Esophagus squamous epithelium (tissue), 5 donors: ENCODE measurements around the gene MRPL48. TPM values are rescaled to one million over a fixed set of nuclear protein-coding genes. Genes with fewer than 3 reads are reported as not detected.

Experiments used
- DNase-seq: peaks from one replicate; lab custom pipeline; 2025; lab: John Stamatoyannopoulos, UW
- H3K27ac ChIP-seq, 4 donors: fragments of 200-600 bp; sonication (generic); one replicate each; pipeline ENCODE4 v1.5.1; 2016 to 2019; ENCODE audit warnings: mild to moderate bottlenecking in 1 of 4
- H3K27me3 ChIP-seq, 4 donors: fragments of 200-600 bp; sonication (generic); 1 replicate in 3 of 4; 2 replicates in 1 of 4; pipeline versions ENCODE4 v1.5.1 to v1.6.0; 2017 to 2021; ENCODE audit warnings: antibody characterized with exemption in 1 of 4
- H3K36me3 ChIP-seq, 3 donors: fragments of 200-600 bp; sonication (generic); one replicate each; pipeline ENCODE4 v1.5.1; 2016 to 2019
- H3K4me1 ChIP-seq, 3 donors: fragments of 200-600 bp; sonication (generic); one replicate each; pipeline ENCODE4 v1.5.1; 2017 to 2019
- H3K4me3 ChIP-seq, 4 donors: fragments of 200-600 bp; sonication (generic); 1 replicate in 3 of 4; 2 replicates in 1 of 4; pipeline ENCODE4 v1.5.1; 2016 to 2019; ENCODE audit warnings: mild to moderate bottlenecking in 2 of 4, moderate library complexity in 1 of 4
- H3K9me3 ChIP-seq, 3 donors: fragments of 200-600 bp; sonication (generic); one replicate each; pipeline ENCODE4 v1.5.1; 2016 to 2019
- POLR2A ChIP-seq, 4 donors: fragments of 450-650 bp; IDR thresholded peaks; one replicate each; pipeline ENCODE4 v1.6.1; 2017; ENCODE audit warnings: antibody characterized with exemption in 4 of 4, mild to moderate bottlenecking in 4 of 4, moderate library complexity in 3 of 4
- WGBS, 2 donors: methylation state at CpG; one replicate each; pipeline ENCODE4 v1.1.5; 2018; 5-methylcytosine and 5-hydroxymethylcytosine counted together
- intact Hi-C: fragments of 100-400 bp; cut with DNase I; formaldehyde crosslinking; loops from one replicate; pipeline ENCODE4 v1.15.0; 2022
- total RNA-seq, 4 donors: library from RNA; depleted of rRNA; stranded (reverse); fragments of >200 nt; gene quantifications; one replicate each; pipeline ENCODE4 v1.1.0, GENCODE V29; 2016
- TF ChIP-seq, protein P1 (sequence below), 6 experiments: fragments of 450-650 bp in 4 of 6; fragments of 200-600 bp in 2 of 6; sonication (generic) in 2 of 6; IDR thresholded peaks; one replicate each; pipeline ENCODE4 v1.5.1; 2016 to 2019; ENCODE audit warnings: antibody characterized with exemption in 6 of 6, mild to moderate bottlenecking in 4 of 6, moderate library complexity in 4 of 6
- donor health status: DM: yes; HTN: yes; CAD: no.

MRPL48 gene
- total RNA-seq, 4 donors from 2014 or later: 9.2 to 23.5 (median 18.8) TPM

DNA sequence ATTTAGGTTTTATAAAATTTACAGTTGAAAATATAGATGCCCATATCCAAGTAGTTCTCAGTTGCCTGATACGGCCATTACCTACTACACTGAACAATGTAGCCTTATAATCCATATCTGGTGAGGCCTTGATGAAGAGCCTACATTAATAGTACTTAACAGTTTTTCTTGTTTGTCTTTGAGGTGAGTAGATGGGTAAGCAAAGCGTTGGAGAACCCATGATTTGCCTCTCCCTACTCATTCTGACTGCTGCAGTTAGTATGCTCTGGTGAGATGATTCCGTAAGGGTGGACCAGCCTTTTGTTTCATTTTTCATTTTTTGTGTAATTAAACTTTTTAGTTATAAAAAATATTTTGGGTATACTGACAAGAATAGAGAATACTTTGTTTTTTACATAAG, 100.6 kb downstream of the MRPL48 start:
- peaks cover 0 to 81% (median 7%) of the 10 kb centered on the region in 3 donors for H3K36me3 ChIP-seq
- DNase-seq: no peak
- TF ChIP-seq POLR2A (IDR thresholded peaks at IDR 0.05): no peak
- TF ChIP-seq, protein P1, sequence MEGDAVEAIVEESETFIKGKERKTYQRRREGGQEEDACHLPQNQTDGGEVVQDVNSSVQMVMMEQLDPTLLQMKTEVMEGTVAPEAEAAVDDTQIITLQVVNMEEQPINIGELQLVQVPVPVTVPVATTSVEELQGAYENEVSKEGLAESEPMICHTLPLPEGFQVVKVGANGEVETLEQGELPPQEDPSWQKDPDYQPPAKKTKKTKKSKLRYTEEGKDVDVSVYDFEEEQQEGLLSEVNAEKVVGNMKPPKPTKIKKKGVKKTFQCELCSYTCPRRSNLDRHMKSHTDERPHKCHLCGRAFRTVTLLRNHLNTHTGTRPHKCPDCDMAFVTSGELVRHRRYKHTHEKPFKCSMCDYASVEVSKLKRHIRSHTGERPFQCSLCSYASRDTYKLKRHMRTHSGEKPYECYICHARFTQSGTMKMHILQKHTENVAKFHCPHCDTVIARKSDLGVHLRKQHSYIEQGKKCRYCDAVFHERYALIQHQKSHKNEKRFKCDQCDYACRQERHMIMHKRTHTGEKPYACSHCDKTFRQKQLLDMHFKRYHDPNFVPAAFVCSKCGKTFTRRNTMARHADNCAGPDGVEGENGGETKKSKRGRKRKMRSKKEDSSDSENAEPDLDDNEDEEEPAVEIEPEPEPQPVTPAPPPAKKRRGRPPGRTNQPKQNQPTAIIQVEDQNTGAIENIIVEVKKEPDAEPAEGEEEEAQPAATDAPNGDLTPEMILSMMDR (IDR thresholded peaks at IDR 0.05): no peak
- no peak overlapping the region for H3K27ac ChIP-seq
- WGBS, 2 donors: 91 to 92% methylated on average over 3 of the region's 3 CpGs
- peaks cover 0 to 6% (median 0%) of the 10 kb centered on the region in 3 donors for H3K4me1 ChIP-seq
- no peaks in the 10 kb centered on the region for H3K9me3 ChIP-seq
- intact Hi-C loops: no loop called here
- no peaks in the 10 kb centered on the region for H3K27me3 ChIP-seq
- H3K4me3 ChIP-seq: no peak overlapping the region

GRCh38 chr11:73889019-73889418, 101.3 kb downstream of the MRPL48 start:
- Histone ChIP-seq H3K9me3 (no peaks in the 10 kb centered on the region), H3K27me3 (no peaks in the 10 kb centered on the region), H3K4me3 (no peak overlapping the region), H3K27ac (no peak overlapping the region), H3K36me3 (peaks cover 0 to 81% (median 7%) of the 10 kb centered on the region in 3 donors), H3K4me1 (peaks cover 0 to 6% (median 0%) of the 10 kb centered on the region in 3 donors)
- no peak for TF ChIP-seq POLR2A (IDR thresholded peaks at IDR 0.05)
- TF ChIP-seq, protein P1 (IDR thresholded peaks at IDR 0.05): no peak
- WGBS, 2 donors: 5 to 41% methylated on average over 1 of the region's 1 CpG
- no peak for DNase-seq
- intact Hi-C loops: no loop called here

- intact Hi-C loops: no loop called here
- Histone ChIP-seq H3K27me3 (no peaks in the 10 kb centered on the region), H3K27ac (no peak overlapping the region), H3K9me3 (no peaks in the 10 kb centered on the region), H3K4me1 (peaks cover 0 to 6% (median 0%) of the 10 kb centered on the region in 3 donors), H3K4me3 (no peak overlapping the region), H3K36me3 (peaks cover 0 to 81% (median 7%) of the 10 kb centered on the region in 3 donors)
- WGBS, 2 donors: 93 to 100% methylated on average over 1 of the region's 1 CpG
- no peak for DNase-seq
- TF ChIP-seq POLR2A (IDR thresholded peaks at IDR 0.05): no peak
- TF ChIP-seq, protein P1 (IDR thresholded peaks at IDR 0.05): no peak
Observed at GRCh38 chr11:73889536-73889935, 101.9 kb downstream of the MRPL48 start.

- intact Hi-C loops: no loop called here
Observed at GRCh38 chr11:73893041-73893440, 105.4 kb downstream of the MRPL48 start.

DNA sequence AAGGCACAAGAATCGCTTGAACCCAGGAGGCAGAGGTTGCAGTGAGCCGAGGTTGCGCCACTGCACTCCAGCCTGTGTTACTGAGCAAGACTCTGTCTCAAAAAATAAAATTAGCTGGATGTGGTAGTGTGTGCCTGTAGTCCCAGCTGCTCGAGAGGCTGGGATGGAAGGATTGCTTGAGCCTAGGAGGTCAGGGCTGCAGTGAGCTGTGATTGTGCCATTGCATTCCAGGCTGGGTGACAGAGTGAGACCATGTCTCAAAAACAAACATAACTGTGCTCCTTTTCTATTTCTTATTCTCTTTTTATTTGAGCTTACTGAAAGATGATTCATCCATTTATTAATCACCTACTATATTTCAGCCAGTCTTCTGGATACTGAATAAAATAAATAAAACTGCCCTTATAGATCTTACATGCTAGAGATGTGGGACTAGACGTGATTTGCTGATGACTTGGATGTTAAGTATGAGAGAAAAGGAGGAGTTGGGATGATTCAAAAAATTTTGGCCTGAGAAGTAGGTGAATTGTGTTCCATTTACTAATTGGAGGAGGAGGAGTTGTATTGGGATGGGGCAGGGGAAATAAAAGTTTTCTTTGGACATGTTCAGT, 107.2 kb downstream of the MRPL48 start:
- intact Hi-C loops: no loop called here
- Histone ChIP-seq H3K4me3 (no peak overlapping the region), H3K27me3 (no peaks in the 10 kb centered on the region), H3K36me3 (peaks cover 0 to 63% (median 13%) of the 10 kb centered on the region in 3 donors), H3K4me1 (no peaks in the 10 kb centered on the region), H3K9me3 (no peaks in the 10 kb centered on the region), H3K27ac (no peak overlapping the region)
- WGBS, 2 donors: 84 to 91% methylated on average over 5 of the region's 5 CpGs
- DNase-seq: no peak
- no peak for TF ChIP-seq POLR2A (IDR thresholded peaks at IDR 0.05)
- TF ChIP-seq, protein P1 (IDR thresholded peaks at IDR 0.05): no peak

More at GRCh38 chr11:73893041-73893440, 105.4 kb downstream of the MRPL48 start:
- H3K4me1 ChIP-seq: peaks cover 0 to 6% (median 0%) of the 10 kb centered on the region in 3 donors
- 94 to 96% methylated on average over 3 of the region's 3 CpGs for WGBS, 2 donors
- TF ChIP-seq POLR2A (IDR thresholded peaks at IDR 0.05): no peak
- TF ChIP-seq, protein P1 (IDR thresholded peaks at IDR 0.05): no peak
- H3K27me3 ChIP-seq: no peaks in the 10 kb centered on the region
- no peak overlapping the region for H3K27ac ChIP-seq
- H3K36me3 ChIP-seq: peaks cover 0 to 69% (median 7%) of the 10 kb centered on the region in 3 donors
- H3K9me3 ChIP-seq: no peaks in the 10 kb centered on the region
- H3K4me3 ChIP-seq: no peak overlapping the region
- no peak for DNase-seq
